SHP77 (cell line): ENCODE measurements around the gene SEMA3G.

ENCODE experiments used
- DNase-seq, 2 experiments: peaks; one replicate each; lab custom pipeline; 2025; lab: John Stamatoyannopoulos, UW

The SEMA3G gene

DNA sequence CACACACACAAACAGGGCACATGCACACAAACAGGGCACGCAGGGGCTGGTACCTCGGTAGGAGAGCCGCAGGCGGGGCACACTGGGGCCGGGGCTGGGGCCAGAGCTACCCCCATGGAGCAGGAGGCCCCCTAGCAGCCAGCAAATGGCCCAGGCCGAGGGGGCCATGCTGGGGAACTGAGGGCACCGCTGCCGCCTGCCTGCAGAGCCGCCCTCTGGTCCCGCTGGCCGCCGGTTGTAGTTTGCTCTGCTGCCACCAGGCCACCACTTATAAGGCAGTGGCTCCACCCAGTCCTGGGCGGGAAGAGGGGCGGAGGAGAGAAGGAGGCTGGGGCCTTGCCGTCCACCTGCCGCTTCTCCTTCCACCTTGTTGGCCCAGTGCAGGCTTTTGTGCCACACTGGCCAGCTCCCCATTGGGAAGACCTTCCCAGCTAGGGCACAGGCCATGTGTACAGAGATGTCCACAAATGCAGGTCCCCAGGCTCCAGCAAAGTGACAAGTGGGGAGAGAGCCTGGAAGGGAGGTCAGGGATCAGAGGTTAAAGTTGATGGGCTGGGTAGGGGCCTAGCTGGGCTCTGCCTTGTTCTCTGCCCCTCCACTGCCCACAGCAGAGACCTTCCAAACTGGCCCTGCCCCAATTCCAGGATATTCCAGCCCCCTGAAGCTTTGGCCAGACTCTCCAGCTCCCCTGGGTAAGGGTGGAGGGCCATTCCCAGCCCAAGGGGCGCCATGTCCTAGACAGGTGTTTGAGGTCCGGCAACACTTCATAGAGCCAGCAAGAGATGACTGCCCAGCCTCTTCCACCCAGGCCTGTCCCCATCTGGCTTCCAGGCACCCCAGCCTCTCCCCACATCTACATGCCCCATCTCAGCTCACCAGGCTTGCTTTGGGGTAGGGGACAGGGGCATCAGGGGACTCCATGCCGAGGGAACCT lies at the start of gene SEMA3G:
Gene SEMA3G, minus strand, starts transcription at position 244 of the 934 bp plus-strand sequence. Its CDS starts 76 bp downstream, at position 168.
- DNase-seq = peak; percentile 63 to 85

DNA sequence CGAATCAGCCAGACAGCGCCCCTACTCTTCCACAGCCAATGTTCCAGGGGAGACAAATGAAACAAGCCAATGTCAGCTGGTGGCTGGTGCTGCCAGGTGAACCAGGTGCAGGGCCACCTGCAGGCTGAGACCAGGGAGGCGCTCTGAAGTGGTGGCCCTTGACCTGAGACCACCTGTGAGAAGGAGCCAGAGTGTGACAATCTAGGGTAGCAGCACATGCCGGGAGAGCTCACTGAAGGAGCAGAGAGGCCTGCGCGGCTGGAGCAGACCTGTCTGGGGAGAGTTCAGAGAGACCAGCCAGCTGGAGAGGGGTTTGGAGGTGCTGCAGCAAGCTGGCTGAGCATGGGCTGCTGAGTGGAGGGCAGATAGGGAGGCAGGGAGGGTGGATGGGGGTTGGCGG lies 49.5 kb upstream of the SEMA3G start:
- no peak for DNase-seq

DNA sequence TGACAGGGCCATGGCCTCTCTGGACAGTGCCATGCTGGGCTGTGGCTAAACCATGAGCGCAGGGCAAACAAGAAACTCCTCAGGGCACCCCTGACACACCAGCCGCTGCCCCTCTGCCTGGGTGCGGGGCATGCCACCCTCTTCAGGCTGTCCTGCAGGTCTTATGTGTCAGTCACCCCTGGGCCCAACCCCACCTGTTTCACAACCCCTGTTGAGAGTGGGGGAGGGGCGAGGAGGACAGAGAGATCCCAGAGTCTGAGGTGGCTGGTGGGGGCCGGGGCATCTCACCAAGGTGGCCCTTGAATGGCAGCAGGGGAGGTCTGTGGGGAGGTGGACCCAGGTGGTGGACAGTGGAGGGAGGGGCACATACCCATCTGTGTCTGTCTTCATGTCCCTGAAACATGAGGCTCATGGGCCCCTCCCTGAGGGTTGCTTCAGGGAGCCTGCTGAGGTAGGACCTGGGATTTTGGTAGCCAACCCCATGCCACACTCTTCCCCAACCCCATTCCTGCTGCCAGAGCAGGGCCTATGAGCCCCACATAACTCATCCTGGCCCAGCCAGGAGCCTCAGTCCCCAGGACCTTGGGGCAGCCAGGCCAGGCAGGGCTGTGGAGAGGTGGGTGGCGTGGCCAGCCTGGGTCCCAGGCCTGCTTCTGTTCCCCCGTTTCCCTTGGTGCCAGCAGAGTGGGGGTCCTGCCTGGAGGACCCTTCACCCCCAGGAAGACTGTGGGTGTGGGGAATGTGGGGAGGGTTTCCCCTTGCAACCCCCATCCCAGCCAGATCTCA lies 48.5 kb upstream of the SEMA3G start:
- DNase-seq = no peak

DNA sequence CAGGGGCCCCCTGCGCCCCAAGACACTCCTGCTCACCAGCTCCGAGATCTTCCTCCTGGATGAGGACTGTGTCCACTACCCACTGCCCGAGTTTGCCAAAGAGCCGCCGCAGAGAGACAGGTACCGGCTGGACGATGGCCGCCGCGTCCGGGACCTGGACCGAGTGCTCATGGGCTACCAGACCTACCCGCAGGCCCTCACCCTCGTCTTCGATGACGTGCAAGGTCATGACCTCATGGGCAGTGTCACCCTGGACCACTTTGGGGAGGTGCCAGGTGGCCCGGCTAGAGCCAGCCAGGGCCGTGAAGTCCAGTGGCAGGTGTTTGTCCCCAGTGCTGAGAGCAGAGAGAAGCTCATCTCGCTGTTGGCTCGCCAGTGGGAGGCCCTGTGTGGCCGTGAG lies 47.2 kb upstream of the SEMA3G start:
- DNase-seq = no peak

DNA sequence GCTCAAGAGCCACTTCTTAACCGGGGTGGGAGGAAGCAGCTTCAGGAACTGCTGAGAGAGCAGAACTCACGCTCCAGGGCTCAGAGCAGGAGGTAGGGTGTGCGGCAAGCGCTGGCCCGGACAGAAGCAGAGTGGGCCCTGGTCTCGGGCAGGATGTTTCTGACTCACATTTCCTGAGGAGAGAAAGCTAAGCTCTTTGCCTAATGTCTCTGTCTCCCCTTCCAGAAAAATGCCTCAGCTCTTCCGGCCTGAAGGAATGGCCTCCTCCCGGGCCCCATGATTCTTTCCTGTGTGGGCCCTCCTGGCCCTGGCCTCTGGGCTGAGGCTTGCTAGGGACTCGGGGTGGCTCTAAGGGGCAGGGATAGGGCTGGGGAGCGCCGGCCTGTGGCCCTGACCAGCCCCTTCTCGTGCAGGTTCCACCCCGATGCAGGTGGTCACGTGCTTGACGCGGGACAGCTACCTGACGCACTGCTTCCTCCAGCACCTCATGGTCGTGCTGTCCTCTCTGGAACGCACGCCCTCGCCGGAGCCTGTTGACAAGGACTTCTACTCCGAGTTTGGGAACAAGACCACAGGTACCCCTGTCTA lies 46.1 kb upstream of the SEMA3G start:
- no peak for DNase-seq

DNA sequence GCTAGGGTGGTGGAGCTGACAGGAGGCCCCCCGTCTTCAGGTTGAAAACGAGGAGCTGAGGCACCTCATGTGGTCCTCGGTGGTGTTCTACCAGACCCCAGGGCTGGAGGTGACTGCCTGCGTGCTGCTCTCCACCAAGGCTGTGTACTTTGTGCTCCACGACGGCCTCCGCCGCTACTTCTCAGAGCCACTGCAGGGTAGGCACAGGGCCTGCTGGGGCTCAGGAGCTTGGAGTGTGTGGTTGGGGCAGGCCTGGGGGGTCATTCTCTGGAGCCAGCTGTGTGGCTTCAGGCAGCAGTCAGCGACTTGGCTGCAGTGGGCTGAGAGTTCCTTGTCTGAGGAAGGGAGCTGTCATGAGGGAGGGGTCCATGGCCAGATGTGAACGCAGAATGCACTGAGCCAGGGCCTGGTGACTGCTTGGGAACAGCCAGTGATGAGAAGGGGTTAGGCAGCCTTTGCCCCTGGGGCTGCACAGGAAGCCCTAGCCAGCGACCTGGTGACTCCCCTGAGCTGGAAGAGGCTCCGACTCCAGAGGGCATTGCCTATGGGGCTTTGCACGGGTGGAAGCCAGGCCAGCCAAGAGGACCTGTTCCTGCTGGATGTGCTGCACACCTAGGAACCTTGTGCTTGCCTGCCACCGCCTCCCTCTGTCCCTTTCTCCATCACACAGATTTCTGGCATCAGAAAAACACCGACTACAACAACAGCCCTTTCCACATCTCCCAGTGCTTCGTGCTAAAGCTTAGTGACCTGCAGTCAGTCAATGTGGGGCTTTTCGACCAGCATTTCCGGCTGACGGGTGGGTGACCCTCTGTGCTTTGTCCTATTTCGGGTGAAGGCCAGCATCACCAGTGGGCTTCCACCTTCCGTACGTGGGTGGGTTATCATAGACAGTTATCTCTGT lies 45.4 kb upstream of the SEMA3G start:
- no peak for DNase-seq

DNA sequence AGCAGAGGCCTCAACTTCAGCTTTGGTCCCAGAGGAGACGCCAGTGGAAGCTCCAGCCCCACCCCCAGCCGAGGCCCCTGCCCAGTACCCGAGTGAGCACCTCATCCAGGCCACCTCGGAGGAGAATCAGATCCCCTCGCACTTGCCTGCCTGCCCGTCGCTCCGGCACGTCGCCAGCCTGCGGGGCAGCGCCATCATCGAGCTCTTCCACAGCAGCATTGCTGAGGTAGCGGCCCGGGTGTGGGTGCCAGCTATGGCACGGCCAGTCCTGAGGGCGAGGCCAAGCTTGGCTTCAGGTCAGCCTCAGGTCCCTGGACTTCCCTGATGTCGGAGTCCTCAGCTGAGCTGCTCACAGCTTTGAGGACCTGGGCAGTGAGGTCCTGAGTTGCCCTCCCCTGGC lies 44.5 kb upstream of the SEMA3G start:
- DNase-seq = no peak

DNA sequence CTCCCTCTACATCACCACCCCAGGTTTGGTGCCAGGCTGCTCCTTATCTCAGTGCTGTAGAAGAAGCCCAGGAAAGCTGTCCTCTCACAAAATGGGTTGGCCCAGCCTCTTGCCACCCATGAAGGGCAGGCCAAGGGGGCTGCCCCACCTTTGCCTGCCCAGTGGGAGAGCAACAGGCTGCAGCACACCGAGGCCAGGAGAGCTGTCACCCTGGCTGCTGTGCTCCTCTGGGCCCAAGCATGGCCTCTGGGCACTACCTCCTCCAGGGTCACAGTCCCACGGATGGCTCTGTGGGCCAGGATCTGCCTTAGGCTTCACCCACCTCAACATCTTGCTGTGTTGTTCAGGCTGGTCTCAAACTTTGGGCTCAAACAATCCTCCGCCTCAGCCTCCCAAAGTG lies 43.8 kb upstream of the SEMA3G start:
- no peak for DNase-seq

DNA sequence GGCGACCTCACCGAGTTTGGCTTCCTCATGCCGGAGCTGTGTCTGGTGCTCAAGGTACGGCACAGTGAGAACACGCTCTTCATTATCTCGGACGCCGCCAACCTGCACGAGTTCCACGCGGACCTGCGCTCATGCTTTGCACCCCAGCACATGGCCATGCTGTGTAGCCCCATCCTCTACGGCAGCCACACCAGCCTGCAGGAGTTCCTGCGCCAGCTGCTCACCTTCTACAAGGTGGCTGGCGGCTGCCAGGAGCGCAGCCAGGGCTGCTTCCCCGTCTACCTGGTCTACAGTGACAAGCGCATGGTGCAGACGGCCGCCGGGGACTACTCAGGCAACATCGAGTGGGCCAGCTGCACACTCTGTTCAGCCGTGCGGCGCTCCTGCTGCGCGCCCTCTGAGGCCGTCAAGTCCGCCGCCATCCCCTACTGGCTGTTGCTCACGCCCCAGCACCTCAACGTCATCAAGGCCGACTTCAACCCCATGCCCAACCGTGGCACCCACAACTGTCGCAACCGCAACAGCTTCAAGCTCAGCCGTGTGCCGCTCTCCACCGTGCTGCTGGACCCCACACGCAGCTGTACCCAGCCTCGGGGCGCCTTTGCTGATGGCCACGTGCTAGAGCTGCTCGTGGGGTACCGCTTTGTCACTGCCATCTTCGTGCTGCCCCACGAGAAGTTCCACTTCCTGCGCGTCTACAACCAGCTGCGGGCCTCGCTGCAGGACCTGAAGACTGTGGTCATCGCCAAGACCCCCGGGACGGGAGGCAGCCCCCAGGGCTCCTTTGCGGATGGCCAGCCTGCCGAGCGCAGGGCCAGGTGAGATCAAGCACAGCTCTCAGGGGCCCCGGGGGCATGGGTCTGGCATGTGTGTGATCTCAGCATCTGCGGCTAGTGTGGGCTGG lies 43.1 kb upstream of the SEMA3G start:
- no peak for DNase-seq

DNA sequence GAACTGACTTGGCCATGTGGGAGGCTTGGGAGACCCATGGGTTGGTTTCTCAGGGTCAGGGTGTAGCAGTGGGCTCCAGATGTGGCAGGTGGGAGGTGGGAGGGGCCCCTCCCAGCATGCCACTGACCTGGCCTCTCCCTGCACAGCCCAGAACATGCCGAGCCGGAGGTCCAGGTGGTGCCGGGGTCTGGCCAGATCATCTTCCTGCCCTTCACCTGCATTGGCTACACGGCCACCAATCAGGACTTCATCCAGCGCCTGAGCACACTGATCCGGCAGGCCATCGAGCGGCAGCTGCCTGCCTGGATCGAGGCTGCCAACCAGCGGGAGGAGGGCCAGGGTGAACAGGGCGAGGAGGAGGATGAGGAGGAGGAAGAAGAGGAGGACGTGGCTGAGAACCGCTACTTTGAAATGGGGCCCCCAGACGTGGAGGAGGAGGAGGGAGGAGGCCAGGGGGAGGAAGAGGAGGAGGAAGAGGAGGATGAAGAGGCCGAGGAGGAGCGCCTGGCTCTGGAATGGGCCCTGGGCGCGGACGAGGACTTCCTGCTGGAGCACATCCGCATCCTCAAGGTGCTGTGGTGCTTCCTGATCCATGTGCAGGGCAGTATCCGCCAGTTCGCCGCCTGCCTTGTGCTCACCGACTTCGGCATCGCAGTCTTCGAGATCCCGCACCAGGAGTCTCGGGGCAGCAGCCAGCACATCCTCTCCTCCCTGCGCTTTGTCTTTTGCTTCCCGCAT lies 42.3 kb upstream of the SEMA3G start:
- no peak for DNase-seq

DNA sequence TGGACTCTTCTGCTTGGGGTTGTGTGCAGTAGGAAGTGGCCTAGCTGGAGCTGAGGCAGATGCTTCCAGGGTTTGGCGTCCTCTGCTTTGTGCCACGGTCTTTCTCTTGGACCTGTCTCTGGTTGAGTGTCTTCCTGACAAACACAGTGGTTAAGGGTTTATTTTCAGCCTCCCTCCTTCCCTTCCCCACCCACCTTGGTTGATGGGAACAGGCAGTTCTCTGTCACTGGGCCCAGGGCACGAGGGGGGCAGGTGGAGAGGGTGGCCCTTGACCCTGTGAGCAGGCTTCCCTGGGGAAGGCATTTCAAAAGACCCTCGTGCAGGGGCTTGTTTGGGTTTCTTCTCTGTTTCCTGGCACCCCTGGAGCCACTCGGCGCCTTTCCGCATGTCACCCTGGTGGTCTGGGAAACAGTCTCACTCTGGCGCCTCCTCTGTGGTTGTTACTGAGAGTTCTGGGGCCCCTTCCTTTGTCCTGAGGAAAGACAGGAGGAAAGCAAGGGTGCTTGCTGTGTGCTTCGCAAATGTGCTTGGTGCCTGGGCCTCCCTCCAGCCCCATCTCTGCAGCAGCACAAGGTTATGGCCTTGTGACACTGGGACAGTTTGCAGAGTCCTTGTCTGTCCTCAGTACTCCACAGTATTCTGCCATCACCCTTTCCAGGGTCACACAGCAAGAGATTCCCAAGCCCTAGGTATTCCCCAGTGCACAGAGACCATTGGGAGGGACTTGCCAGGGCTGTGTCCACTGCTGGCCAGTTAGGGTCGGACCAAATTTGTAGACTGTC lies 40.0 kb upstream of the SEMA3G start:
- no peak for DNase-seq

DNA sequence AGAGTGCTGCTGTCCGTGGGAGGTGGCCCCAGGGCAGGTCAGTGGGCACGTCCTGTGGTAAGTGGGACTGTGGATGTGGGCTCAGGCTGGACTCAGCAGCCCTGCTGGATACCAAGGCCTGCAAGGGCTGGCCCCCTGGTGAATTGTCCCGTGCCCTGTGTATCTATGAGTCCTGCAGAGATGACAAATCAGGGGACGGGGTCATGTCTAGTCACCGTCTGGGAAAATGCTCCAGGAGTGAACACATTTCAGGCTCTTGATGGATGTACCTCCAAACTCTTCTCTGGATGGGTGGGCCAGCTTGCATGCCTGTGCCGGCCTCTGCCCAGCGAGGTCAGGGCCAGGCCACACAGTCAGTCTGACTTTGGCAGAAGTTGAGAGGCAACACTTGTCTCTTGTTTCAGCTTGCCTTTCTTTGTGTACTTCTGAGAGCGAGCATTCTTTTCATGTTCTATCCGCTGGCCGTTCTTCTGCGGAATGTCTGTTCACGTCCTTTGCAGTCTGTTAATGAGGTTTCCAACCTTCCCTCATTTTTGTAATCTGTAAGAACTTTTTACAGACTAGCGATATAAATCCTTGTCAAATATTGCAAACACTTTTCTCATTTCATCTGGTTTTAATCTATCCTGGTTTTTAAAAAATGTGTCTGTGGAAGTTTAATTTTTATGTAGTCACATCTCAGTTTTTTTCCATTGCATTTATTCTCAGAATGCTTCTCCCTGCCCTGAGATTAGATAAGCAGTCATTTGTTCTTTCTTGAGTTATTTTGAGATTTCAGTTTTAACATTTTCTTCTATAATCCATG lies 38.9 kb upstream of the SEMA3G start:
- DNase-seq = no peak

DNA sequence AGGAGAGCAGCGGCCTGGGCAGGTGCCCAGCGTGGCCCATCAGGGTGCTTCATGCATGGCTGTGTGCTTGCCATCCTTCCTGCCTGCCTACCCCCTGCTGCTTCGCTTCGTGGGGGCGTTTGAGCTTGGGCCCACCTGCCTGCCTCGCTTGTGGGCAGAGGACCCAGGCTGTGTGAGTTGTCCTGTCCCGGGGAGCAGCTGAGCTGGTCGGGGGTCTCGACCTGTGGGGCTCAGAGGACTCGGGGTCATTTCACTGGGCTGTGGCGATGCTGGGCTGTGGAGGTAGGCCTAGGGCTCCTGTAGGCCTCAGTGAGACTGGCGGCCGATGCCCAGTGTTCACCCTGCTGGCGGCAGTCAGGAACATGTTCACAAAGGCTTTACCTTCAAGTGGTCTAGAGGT lies 38.2 kb upstream of the SEMA3G start:
- DNase-seq = no peak

DNA sequence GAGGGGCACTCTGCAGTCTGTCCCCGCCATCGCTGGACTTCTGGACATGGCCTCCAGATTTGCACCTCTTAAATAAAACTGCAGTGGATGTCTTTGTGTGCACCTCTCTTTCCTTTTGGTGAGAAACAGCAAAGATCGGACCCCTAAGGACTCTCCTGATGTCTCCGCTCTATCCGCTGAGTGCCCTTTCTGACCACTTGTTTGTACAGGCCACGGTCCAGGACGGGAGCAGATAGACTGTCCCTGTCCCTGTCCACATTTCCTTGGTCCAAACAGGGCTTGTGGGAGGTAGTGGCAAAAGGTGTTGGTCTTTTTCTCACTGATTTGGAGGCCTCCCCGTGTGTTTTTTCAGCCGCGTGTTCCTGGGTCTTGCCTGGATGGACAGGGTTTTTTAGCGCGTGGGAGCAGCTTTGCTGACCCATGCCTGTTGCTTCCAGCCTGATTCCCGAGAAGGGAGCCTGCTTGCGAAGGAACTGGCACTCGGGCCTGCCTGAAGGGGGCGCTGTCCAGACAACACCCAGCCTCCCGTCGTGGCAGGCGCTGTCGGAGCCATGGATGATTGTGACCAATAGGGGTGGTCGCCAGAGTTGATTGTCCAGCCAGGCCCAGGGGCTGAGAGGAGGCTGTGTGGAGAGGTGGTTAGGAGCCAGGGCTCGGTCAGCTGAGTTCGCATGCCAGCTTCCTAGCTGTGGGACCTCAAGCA lies 37.1 kb upstream of the SEMA3G start:
- DNase-seq = no peak

DNA sequence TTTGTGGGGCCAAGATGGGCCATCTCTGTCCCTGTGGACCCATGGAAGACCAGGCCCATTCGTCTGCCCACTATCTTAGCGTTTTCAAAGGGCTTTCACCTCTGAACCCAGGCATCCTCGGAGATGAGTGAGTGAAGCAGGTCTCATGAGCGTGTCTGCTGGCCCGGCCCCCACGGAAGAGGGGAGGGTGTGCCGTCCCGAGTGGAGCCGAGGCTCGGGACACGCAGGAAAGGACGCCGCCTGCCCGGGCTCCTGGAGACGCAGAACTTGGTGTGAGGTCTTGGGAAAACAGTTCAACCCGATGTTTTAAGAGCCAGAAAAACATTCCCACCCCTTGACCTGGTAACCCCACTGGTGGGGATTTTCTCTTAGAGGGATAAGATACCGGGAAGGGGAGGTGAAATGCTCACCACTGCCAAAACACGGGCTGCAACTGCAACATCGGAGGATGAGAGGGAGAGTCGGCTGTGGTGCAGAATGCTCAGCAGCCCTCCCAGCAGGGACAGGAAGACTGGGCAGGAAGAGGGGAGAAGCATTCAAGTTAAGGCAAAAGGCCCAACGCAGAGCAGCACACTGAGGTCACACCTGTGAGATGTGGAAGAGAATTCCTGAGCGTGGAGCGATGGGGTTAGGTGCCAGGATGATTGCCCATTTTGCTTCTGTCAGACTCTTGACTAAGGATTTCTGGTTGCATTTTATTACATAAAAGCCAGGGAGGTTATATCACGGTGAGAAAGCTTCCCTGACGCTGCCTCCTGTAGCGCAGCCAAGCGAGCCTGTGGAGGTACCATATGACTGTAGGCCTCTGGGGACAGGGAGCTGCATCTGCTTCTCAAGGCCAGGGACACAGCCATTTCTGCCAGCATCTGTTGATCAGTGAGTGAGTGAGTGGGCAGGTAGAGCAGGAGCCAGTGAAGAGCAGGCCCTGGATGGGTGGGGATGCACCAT lies 36.1 kb upstream of the SEMA3G start:
- DNase-seq = no peak

DNA sequence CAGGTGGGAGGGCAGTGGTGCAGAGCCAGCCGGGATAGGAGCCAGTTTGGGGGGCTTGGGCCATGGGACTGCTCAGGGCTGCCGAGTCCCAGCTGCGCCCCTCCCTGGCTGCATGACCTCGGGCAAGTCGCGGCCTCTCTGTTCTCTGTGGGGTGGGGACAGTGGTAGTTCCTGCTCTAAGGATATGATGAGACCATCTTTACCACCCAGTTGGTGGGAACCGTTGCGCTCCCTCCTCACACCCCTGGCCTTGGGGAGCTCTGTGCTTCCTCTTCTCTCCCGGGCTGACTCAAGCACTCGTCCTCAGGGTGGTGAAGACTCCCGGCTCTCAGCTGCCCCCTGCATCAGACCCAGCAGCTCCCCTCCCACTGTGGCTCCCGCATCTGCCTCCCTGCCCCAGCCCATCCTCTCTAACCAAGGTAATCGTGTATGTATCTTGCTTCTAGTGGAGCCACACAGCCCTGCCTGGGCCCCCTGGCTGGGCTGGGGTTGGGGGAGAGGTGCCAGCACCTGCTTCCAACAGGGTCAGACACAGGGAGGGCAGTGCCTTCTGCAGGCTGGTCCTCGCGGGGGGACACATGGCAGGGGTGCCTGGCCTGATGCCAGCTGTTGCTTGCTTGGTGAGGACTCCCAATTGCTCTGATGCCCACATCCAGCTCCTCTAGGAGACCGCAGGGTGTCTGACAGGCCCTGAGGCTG lies 35.1 kb upstream of the SEMA3G start:
- no peak for DNase-seq
